ENCODE measurements around the gene CITED4. TPM values are rescaled to one million over a fixed set of nuclear protein-coding genes. Genes with fewer than 3 reads are reported as not detected.

Gene CITED4
- total RNA-seq, 1 donor from 2014 or later, result 2.8 TPM

DNA sequence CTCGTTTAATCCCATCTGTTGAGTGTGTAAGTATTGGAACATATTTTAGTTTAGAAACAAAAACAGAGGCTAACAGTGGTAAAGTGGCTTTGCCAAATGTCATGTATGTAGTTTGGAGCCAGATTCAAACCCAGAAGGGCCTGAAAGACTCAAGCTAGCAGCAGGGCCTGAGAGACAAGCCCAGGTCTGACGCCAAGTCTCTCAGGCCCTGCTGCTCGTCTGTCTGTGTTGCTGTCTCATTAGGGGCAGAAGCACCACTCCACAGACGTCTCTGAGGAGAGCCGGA, 8.3 kb downstream of the CITED4 start:
- no peak for DNase-seq (ENCODE audit: low read depth in 2 of 2)

DNA sequence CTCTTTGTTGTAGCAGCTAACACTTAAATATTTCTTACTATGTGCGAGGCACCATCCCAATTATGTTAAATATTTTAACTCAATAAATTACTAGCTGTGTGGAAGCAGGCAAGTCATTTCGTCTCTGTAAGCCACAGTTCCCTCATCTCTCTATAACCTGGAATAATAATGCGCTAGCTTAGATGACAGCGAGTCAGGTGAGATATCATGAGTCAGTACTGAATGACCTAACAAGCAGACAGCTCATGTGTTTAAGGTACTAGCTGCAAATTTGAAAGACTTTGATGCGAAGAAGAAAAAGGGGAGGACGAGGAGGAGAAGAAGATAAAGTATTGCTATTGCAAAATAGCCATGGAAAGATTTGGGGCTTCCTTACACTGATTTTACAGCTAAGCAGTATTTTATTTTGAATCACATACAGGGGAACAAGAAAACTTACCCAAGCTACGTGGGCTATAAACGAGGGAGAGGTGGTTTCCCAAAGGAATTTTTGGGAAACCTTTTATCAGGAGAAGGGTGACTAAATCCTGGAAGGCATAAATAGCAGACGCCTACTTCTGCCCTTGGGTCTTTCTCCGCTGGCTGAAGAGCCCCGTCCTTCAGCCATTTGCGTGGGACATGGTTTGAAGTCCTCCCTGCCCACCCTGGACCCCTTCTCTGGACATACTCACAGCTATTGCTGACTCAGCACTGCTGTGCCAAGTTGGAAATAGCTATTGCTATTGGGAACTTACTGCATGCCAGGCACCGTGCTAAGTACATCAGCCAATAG, 8.9 kb downstream of the CITED4 start:
- DNase-seq (ENCODE audit: low read depth in 2 of 2), result no peak

DNA sequence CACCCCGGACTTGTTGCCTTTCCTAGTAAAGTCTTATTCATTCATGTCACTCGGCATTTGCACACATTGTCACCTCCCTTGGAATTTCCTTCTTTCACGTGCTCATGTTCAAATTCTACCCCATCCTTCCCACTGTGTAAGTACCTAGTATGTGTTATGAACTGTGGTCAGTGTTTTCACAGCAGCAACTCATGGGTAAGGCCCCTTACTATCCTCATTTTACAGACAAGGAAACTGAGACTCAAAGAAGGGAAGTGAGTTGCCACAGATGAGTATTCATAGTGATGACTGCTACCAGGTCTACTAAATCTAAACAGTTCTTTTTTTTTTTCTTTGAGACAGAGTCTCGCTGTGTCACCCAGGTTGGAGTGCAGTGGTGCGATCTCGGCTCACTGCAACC, 10.5 kb downstream of the CITED4 start:
- DNase-seq (ENCODE audit: low read depth in 2 of 2), result no peak

DNA sequence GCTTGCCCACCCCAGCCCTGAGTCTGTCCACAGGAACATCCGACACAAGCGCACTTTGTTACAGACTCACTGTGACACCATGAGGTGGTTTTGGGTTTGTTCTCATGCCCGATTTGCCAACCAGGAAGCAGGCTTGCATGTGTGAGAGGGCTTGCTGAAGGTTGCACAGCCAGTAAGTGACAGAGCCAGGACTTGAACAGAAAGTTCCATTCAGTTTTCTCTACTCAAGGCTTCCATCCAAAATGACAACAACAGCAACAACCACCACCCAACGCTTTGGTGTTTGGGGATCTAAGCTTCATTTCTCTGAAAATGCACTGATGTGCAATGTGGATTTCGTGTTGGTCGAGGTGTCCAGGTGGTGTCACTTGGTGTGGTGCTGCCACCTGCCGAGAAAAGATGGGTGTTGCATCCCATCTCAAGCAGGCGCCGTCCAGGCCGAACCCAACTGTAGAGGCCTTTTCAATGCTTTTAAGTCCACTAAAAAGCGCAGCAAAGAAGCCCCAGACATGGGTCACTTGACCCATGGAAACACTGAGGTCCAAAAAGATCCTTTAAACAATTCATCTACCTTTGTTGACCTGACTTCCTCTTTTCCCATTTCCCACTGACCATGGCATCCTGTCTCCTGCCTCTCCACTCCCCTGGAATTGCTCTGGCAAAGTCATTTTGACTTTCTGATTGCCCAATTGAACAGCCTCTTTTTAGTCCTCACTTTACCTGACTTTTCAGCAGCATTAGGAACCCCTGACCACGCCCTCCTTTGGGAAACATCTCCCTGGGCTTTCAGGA, 12.2 kb downstream of the CITED4 start:
- peak; percentile 22 to 55 for DNase-seq (ENCODE audit: low read depth in 2 of 2)

DNA sequence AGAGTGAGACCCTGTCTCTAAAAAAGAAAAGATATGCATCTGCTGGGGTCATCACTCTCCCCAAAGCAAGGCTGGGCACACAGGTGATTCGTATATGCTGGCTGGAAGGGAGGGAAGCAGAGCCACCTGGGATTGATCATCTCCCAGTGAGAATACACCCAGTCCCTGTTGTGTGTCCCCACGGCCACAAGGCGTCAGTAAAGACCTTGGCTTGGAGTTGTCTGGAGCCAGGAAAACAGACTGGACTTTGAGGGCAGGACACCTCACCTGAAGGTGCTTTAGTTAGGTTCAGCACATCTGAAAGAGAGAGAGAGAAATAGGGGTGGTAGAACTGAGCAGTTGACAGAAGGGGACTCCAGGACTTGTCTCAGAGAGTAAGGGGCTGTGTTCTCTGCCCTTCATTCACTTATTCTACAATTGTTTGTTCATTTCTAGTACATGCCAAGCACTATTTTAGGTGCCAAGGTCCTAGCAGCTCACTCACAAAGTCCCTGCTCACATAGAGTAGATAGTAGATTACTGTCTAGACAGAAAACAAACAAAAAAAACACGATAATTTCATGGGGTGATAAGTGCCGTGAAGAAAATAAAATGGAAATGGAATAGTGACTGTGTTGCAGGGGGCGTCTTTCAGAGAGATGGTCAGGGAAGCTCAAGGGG, 13.5 kb downstream of the CITED4 start:
- DNase-seq (ENCODE audit: low read depth in 2 of 2), result peak; percentile 56 to 69

DNA sequence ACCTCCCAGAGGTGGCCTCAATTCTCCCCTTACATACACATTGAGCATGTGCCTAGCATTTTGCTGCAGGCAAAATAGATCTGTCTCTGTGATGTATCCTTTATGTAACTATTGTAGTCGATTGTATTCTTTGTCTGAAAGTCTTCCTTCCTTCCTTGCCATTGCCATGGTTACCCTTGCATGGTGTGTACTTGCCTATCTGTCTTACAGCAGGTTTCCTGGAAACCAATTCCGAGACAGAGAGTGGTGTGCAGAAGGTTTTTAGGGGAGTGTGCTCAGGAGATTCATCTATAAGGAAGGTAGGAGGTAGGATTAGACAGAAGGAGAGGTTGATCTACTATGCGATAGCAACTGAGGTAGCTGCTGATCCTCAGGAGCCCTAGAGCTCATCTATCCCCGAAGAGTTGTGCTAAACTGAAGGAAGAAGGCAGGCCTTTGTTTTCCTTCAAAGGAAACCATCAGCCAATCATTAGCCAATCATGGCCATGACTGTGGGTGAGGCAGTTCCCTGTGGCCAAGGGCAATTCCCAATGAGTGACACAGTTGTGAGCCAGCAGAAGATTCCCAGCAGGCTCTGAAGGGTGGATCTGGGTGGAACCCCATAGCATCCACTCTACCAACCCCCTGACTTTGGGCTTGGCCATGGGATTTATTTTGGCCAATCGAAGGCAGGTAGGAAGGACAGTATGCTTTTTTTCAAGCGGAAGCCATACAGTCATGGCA, 15.0 kb downstream of the CITED4 start:
- peak in 1 of 2 donors; percentile 42 for DNase-seq (ENCODE audit: low read depth in 2 of 2)

DNA sequence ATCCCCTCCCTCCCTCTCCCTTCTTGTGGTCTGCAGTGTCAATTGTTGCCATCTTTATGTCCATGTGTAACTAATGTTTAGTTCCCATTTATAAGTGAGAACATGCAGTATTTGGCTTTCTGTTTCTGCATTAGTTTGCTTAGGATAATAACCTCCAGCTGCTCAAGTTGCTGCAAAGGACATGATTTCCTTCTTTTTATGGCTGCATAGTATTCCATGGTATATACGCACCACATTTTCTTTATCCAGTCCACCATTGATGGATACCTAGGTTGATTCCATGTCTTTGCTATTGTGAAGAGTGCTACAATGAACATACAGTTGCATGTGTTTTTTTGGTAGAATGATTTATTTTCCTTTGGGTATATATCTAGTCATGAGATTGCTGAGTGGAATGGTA, 16.3 kb downstream of the CITED4 start:
- DNase-seq (ENCODE audit: low read depth in 2 of 2), result no peak

DNA sequence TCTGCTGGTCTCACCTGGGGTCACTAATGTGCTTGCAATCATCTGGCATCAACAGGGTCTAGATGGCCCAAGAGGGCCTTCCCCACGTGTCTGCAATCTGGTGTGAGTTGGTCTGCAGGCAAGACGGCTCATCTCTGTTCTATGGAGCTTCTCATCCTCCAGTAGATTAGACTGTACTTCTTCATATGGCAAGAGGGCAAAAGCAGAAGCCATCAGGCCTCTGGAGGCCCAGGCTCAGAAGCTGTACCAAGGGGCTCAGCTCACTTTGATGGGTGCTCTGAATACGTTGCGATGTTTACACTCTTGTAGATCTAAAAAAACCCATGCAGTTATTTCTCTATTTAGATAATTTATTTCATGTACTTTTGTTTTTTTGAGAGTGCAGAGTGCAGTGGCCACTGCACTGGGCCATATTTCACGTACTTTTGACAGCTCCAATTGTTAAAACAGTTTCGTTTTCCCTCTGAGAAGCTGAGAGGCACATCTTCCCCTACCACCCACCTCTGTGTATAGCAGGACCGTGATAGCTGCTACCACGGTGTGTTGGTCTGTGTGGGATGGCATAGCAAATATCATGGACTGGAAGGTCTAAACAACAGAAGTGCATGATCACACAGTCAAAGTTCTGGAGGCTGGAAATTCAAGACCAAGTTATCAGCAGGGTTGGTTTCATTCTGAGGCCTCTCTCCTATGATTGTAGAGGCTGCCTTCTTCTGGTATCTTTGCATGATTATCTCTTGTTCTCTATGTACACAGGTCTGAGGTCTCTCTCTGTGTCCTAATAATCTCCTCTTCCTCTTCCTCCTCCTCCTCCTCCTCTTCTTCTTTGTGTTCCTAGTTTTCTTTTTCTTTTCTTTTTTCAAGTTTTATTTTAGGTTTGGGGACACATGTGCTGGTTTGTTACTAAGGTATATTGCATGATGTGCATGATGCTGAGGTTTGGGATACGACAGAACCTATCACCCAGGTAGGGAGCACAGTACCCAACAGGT, 17.0 kb downstream of the CITED4 start:
- DNase-seq (ENCODE audit: low read depth in 2 of 2), result no peak

DNA sequence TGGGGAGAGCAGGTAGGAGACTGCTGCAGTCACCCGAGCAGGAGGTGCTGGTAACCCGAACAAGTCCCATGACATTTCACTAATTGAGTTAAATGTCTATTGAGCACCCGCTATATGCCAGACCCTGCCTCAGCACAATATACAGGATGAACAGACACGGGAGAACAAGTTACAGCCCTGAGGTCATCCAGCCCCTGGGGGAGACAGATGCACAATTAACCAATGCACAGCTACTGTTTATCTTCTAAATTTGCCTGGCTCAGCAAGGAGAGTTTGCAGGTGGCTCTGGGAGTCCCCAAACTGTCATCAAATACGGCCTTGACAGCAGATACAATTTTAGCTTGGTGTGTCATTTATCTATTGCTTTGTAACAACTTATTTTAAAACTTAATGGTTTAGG, 18.1 kb downstream of the CITED4 start:
- no peak for DNase-seq (ENCODE audit: low read depth in 2 of 2)

DNA sequence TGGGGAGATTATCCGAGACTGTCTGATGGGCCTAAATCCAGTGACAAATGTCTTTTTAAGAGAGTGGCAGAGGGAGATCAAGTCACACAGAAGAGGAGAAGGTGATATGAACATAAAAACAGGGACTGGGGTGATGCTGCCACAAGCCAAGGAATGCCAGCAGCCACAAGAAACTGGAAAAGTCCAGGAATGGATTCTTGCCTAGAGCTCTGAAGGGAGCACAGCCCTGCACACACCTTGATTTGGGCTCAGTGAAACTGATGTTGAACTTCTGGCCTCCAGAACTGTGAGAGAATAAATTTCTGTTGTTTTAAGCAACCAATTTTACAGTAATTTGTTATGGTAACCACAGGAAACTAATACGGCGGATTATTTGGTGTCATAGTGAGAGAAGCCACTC, 19.5 kb downstream of the CITED4 start:
- DNase-seq (ENCODE audit: low read depth in 2 of 2), result no peak

DNA sequence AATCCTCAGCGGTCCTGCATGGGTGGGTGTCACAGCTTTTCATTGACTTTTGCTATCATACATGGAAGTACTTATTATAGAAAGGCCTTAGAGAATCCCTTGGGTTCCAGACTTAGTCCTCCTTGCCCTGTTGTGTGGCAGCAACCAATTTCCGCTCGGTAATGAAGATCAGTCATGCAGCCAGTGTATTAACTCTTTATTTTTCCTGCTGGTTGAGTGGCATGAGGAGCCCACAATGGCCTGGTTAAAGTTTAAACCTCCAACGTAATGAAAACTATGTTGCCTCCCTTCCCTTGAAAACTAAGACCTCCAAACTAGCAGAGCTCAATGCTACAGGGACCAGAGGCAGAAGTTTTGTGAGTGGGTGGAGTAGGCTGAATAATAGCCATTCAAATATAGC, 20.0 kb downstream of the CITED4 start:
- DNase-seq (ENCODE audit: low read depth in 2 of 2), result no peak

DNA sequence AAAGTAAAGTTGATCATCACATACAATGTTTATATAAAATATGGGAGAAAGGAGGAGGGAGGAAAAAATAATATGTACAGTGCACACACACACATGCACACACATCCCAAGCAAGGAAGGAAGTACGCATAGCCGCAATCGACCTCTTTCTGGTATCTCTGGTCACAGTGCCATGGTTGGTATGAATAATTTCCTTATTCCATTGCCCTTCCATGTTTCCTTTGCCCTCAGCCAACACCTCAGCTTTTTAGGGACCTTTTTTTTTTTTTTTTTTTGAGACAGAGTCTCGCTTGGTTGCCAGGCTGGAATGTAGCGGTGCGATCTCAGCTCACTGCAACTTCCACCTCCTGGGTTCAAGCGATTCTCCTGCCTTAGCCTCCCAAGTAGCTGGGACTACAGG, 20.6 kb downstream of the CITED4 start:
- DNase-seq (ENCODE audit: low read depth in 2 of 2), result peak in 1 of 2 donors; percentile 8

DNA sequence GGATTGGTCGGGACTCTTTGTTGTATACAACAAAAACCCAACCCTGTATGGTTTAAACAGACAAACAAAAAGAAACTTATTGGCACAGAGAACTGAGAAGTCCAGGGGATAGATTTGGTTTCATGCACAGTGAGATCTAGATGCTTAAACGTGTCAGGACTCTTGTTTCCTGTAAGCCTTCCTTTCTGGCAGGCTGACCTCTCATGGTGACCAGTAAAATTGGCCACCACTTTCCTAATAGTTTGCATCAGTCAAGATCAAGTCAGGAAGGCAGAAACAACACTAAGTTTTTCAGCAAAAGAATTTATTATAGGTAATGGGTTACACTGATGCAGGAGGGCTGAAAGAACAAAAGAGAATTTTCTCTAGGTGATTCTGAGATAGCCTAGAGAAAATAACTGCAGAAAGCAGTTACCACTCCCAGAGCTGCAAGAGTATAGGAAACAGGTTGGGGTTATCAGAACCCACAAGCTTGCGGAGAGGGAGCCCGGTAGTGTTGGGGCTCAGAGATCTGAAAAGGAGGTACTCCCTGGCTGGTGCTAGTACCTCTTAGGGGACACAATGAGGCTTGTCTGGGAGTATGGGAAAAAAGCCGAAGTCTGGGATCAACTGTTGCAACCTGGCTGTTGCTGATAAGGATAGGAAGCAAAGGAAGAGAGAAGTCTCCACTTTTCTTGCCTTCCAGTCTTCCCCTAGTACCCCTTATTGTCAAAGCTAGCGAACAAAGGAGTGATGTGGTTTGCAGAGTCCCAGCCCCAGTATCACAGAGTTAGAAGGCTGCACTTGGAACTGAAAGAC, 21.4 kb downstream of the CITED4 start:
- DNase-seq (ENCODE audit: low read depth in 2 of 2), result peak in 1 of 2 donors; percentile 15

DNA sequence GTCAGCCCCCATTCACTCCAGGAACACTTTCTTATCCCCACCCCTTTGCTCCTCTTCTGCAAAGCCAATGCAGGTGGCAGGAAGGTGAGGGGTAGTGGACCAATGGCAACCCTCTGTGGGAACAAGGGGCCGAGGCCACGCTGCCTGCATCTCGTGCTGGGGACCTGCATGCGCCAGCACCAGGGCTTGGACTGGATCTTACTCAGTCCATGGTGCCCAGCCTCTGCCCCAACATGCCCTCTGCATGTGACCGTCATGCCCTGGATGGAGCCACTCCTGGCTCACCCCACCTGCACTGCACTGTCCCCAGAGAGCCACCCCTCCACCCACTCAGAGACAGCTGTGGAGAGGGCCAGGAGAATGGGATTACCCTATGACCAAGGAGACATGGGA, 22.2 kb downstream of the CITED4 start:
- no peak for DNase-seq (ENCODE audit: low read depth in 2 of 2)

DNA sequence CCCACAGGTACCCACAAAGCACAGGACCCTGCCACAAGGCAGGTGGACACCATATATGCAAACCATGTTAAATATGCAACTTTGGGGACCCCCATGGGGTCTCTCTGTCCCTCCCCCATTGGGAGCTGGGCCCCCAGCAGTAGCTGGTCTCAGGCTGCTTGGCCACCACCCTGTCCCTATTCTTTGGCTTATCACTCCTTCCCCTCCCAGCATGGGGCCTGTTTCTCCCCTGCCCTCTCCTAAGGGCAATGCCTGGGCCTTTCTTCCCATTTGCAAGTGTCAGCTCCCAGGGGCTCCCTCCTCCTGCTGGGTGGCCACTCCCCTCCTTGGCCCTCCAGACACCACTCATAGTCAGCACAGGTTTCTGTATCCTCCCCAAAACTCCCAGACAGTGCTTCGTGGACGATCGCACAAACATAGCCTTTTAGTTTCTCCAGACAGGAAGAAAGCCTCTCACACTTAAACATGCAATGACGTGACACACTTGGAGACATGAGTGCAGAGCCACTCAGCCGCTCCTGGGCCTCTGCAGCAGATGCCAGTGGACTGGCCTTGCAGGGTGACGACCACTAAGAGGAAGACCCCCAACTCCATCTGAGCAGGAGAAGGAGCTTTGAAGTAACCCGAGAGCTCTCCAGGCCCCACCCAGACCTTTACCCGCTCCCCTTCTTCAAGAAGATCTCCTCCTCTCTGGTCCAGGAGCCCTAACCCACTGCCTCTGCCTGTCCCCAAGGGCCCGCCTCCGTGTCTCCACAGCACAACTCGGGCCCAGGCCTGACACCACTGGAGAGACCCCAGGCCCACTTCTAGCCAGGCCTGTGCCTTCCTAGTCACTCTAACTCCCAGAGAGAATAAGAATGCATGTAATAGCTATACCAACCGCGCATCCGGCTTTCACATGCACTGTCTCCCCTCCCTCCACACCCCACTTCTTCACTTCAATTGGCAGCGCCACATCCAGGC, 22.9 kb downstream of the CITED4 start:
- DNase-seq (ENCODE audit: low read depth in 2 of 2), result no peak

DNA sequence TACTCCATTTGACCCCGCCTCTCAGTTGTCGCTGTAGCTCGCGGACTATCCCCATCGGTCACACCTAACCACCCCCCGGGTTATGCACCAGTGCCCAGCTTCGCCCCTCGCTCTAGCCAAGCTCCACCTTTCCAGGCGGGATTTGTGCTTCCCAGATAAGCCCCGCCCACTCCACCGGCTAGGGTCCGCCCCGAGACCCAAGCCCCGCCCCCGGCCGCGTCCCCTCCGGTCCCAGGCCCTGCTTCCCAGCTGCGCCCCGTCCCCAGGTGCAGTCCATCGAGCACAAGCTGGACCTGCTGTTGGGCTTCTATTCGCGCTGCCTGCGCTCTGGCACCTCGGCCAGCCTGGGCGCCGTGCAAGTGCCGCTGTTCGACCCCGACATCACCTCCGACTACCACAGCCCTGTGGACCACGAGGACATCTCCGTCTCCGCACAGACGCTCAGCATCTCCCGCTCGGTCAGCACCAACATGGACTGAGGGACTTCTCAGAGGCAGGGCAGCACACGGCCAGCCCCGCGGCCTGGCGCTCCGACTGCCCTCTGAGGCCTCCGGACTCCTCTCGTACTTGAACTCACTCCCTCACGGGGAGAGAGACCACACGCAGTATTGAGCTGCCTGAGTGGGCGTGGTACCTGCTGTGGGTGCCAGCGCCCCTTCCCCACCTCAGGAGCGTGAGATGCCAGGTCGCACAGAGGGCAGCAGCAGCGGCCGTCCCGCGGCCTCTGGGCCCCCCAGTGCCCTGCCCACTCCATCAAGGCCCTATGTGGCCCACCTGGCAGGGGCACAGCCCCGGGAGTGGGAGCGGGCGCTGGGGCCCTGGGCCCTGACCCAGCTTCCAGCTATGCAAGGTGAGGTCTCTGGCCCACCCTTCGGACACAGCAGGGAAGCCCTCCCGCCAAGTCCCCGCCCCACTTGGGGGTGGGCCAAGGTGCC, 23.9 kb downstream of the CITED4 start:
- DNase-seq (ENCODE audit: low read depth in 2 of 2), result no peak

DNA sequence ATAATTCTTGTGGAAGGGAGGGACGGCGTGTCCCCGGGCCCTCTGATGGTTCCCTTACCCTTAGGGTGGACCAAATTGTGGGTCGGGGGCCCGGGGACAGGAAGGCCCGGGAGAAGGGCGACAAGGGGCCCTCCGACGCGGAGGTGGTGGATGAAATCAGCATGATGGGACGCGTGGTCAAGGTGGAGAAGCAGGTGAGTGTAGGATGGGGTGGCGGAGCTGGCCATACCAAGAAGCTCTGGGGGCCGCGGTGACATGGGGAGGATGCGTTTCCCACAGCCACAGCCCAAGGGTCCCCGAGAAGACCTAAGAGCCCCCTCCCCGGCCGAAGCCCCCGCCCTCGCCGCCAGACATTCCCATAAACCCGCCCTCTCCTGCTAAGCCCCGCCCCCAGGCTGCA, 24.6 kb downstream of the CITED4 start:
- no peak for DNase-seq (ENCODE audit: low read depth in 2 of 2)

DNA sequence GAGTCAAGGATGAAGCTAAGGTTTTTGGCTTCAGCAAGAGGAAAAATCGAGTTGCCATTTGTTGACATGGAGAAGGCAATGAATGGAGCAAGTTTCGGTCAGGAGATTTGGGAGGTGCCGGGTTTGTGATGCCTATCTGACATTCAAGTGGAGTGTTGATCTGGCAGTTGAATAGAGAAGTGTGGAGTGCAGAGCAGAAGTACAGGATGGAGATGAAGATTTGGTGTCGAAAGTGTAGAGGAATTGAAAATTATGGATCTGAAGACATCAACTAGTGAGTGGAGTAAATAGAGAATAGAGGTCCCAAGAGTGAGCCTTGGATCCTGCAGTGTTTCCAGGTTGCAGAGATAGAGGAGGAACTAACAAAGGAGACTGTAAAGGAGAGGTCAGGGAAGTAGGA, 25.9 kb downstream of the CITED4 start:
- no peak for DNase-seq (ENCODE audit: low read depth in 2 of 2)

Data from dermis microvascular lymphatic vessel endothelial cell (primary cell).